Measurements from ENCODE around the gene TMPRSS3.
A peak's percentile ranks its signal among the peaks of the same experiment; 100 is the strongest.

The TMPRSS3 gene

GRCh38 chr21:42392731-42393442, 3.0 kb downstream of the TMPRSS3 start:
- Histone ChIP-seq H3K9ac (ENCODE audit: low read depth, low read length, poor library complexity, severe bottlenecking) (no peak overlapping the region), H3K36me3 (ENCODE audit: insufficient read depth, low read length) (no peaks in the 10 kb centered on the region), H3K4me2 (ENCODE audit: low read depth, low read length, poor library complexity, severe bottlenecking) (no peak overlapping the region), H3K79me2 (ENCODE audit: insufficient read depth, low read length) (no peaks in the 10 kb centered on the region), H2AFZ (ENCODE audit: low read length) (no peak overlapping the region), H3K9me2 (replicated peaks; ENCODE audit: low read depth, low read length) (no peaks in the 10 kb centered on the region), H3K4me1 (ENCODE audit: insufficient read depth, low read length, poor library complexity, severe bottlenecking) (peaks cover 58% of the 10 kb centered on the region), H4K20me1 (ENCODE audit: insufficient read depth, low read length, poor library complexity, severe bottlenecking) (no peaks in the 10 kb centered on the region), H3F3A (ENCODE audit: low read depth) (no peaks in the 10 kb centered on the region), H3K27me3 (ENCODE audit: insufficient read depth, low read length, poor library complexity, severe bottlenecking) (no peaks in the 10 kb centered on the region), H3K9me3 (ENCODE audit: insufficient read depth, low read depth, low read length) (no peaks in the 10 kb centered on the region), H3K4me3 (ENCODE audit: low read length, poor library complexity, severe bottlenecking) (no peak overlapping the region)
- TF ChIP-seq EZH2phosphoT487 (IDR thresholded peaks at IDR 0.05; ENCODE audit: borderline replicate concordance): no peak
- TF ChIP-seq CTCF (conservative IDR thresholded peaks at IDR 0.05; ENCODE audit: low read length): no peak

GRCh38 chr21:42391297-42391696, 4.6 kb downstream of the TMPRSS3 start:
- Histone ChIP-seq H3K27me3 (ENCODE audit: insufficient read depth, low read length, poor library complexity, severe bottlenecking) (no peaks in the 10 kb centered on the region), H3K36me3 (ENCODE audit: insufficient read depth, low read length) (no peaks in the 10 kb centered on the region), H3K9me2 (replicated peaks; ENCODE audit: low read depth, low read length) (no peaks in the 10 kb centered on the region), H3K9ac (ENCODE audit: low read depth, low read length, poor library complexity, severe bottlenecking) (no peak overlapping the region), H3K4me1 (ENCODE audit: insufficient read depth, low read length, poor library complexity, severe bottlenecking) (peaks cover 50% of the 10 kb centered on the region), H2AFZ (ENCODE audit: low read length) (0 out of 2 replicates have a peak overlapping the region, but pooled peaks have one; percentile 33), H3K79me2 (ENCODE audit: insufficient read depth, low read length) (no peaks in the 10 kb centered on the region), H3F3A (ENCODE audit: low read depth) (no peaks in the 10 kb centered on the region), H3K4me3 (ENCODE audit: low read length, poor library complexity, severe bottlenecking) (no peak overlapping the region), H3K4me2 (ENCODE audit: low read depth, low read length, poor library complexity, severe bottlenecking) (no peak overlapping the region), H3K9me3 (ENCODE audit: insufficient read depth, low read depth, low read length) (no peaks in the 10 kb centered on the region), H4K20me1 (ENCODE audit: insufficient read depth, low read length, poor library complexity, severe bottlenecking) (no peaks in the 10 kb centered on the region)
- TF ChIP-seq EZH2phosphoT487 (IDR thresholded peaks at IDR 0.05; ENCODE audit: borderline replicate concordance) (no peak), CTCF (conservative IDR thresholded peaks at IDR 0.05; ENCODE audit: low read length) (no peak)

GRCh38 chr21:42390696-42391095, 5.2 kb downstream of the TMPRSS3 start:
- Histone ChIP-seq H3K36me3 (ENCODE audit: insufficient read depth, low read length) (no peaks in the 10 kb centered on the region), H4K20me1 (ENCODE audit: insufficient read depth, low read length, poor library complexity, severe bottlenecking) (no peaks in the 10 kb centered on the region), H3K4me1 (ENCODE audit: insufficient read depth, low read length, poor library complexity, severe bottlenecking) (peaks cover 49% of the 10 kb centered on the region), H3F3A (ENCODE audit: low read depth) (no peaks in the 10 kb centered on the region), H3K9me3 (ENCODE audit: insufficient read depth, low read depth, low read length) (no peaks in the 10 kb centered on the region), H3K27me3 (ENCODE audit: insufficient read depth, low read length, poor library complexity, severe bottlenecking) (no peaks in the 10 kb centered on the region), H3K4me2 (ENCODE audit: low read depth, low read length, poor library complexity, severe bottlenecking) (no peak overlapping the region), H2AFZ (ENCODE audit: low read length) (no peak overlapping the region), H3K9me2 (replicated peaks; ENCODE audit: low read depth, low read length) (no peaks in the 10 kb centered on the region), H3K9ac (ENCODE audit: low read depth, low read length, poor library complexity, severe bottlenecking) (no peak overlapping the region), H3K4me3 (ENCODE audit: low read length, poor library complexity, severe bottlenecking) (no peak overlapping the region), H3K79me2 (ENCODE audit: insufficient read depth, low read length) (no peaks in the 10 kb centered on the region)
- no peak for TF ChIP-seq EZH2phosphoT487 (IDR thresholded peaks at IDR 0.05; ENCODE audit: borderline replicate concordance)
- TF ChIP-seq CTCF (conservative IDR thresholded peaks at IDR 0.05; ENCODE audit: low read length): no peak
